ENCODE measurements around the gene NDUFS8.

NDUFS8 gene

DNA sequence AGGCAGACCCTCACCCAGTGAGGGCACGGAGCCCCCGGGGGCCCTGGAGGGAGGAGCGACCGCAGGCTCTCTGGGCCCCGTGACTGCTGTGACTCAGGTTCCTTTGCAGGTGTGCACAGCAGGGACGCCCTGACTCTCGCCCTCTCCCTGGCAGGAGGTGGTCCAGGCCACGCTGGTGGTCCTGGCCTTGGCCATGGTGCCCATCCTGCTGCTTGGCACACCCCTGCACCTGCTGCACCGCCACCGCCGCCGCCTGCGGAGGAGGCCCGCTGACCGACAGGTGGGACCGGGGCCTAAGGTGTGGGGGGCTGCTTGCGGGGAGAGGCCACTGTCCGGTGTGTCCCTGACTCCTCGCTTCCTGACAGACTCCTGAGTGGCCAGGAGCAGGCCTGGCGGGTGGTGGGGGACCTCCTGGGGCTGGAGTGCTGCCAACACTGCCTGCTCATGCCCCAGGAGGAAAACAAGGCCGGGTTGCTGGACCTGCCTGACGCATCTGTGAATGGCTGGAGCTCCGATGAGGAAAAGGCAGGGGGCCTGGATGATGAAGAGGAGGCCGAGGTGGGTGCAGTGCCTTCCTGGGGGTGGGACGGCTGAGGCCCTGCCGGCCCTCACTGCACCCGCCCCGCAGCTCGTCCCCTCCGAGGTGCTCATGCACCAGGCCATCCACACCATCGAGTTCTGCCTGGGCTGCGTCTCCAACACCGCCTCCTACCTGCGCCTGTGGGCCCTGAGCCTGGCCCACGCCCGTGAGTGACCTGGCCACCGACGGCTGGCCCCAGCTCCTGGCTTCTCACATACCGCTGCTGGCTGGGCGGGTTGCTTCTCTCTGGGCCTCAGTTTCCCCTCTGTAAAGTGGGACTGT, 19.3 kb downstream of the NDUFS8 start:
- H3K36me3 ChIP-seq (ENCODE audit: control insufficient read depth in 5 of 5, insufficient read depth in 5 of 5, low read length in 5 of 5): peaks cover 0 to 86% (median 76%) of the 10 kb centered on the region in 5 donors
- no peak overlapping the region for H3K4me3 ChIP-seq (ENCODE audit: low read depth in 1 of 5, low read length in 5 of 5)
- H3K9me3 ChIP-seq (ENCODE audit: control insufficient read depth in 5 of 5, low read length in 5 of 5): no peaks in the 10 kb centered on the region

GRCh38 chr11:68050371-68050841, 19.9 kb downstream of the NDUFS8 start:
- no peak overlapping the region for H3K27ac ChIP-seq (ENCODE audit: low read depth, low read length)
- peaks cover 0 to 80% (median 70%) of the 10 kb centered on the region in 5 donors for H3K36me3 ChIP-seq (ENCODE audit: control insufficient read depth in 5 of 5, insufficient read depth in 5 of 5, low read length in 5 of 5)
- H3K4me1 ChIP-seq (ENCODE audit: control insufficient read depth in 5 of 5, insufficient read depth in 5 of 5, low read length in 5 of 5): peaks cover 0 to 6% (median 3%) of the 10 kb centered on the region in 5 donors
- H3K27me3 ChIP-seq (ENCODE audit: control insufficient read depth in 5 of 5, insufficient read depth in 4 of 5, low read length in 5 of 5): no peaks in the 10 kb centered on the region
- H3K9me3 ChIP-seq (ENCODE audit: control insufficient read depth in 5 of 5, low read length in 5 of 5): no peaks in the 10 kb centered on the region
- H3K9ac ChIP-seq (ENCODE audit: low read length in 5 of 5): no peak overlapping the region
- H3K4me3 ChIP-seq (ENCODE audit: low read depth in 1 of 5, low read length in 5 of 5): no peak overlapping the region

More for the DNA sequence above, 19.3 kb downstream of the NDUFS8 start:
- Histone ChIP-seq H3K9ac (ENCODE audit: low read length in 5 of 5) (no peak overlapping the region), H3K27me3 (ENCODE audit: control insufficient read depth in 5 of 5, insufficient read depth in 4 of 5, low read length in 5 of 5) (no peaks in the 10 kb centered on the region), H3K4me1 (ENCODE audit: control insufficient read depth in 5 of 5, insufficient read depth in 5 of 5, low read length in 5 of 5) (peaks cover 0 to 6% (median 3%) of the 10 kb centered on the region in 5 donors), H3K27ac (ENCODE audit: low read depth, low read length) (no peak overlapping the region)

- H3K36me3 ChIP-seq (ENCODE audit: control insufficient read depth in 5 of 5, insufficient read depth in 5 of 5, low read length in 5 of 5): peaks cover 0 to 70% (median 62%) of the 10 kb centered on the region in 5 donors
- H3K27ac ChIP-seq (ENCODE audit: low read depth, low read length): no peak overlapping the region
- no peak overlapping the region for H3K4me3 ChIP-seq (ENCODE audit: low read depth in 1 of 5, low read length in 5 of 5)
- no peaks in the 10 kb centered on the region for H3K27me3 ChIP-seq (ENCODE audit: control insufficient read depth in 5 of 5, insufficient read depth in 4 of 5, low read length in 5 of 5)
- H3K9me3 ChIP-seq (ENCODE audit: control insufficient read depth in 5 of 5, low read length in 5 of 5): no peaks in the 10 kb centered on the region
- H3K4me1 ChIP-seq (ENCODE audit: control insufficient read depth in 5 of 5, insufficient read depth in 5 of 5, low read length in 5 of 5): peaks cover 0 to 6% (median 3%) of the 10 kb centered on the region in 5 donors
- peak overlapping the region in 1 of 5 donors; percentile 44 for H3K9ac ChIP-seq (ENCODE audit: low read length in 5 of 5)
Observed at GRCh38 chr11:68051191-68052136, 21.0 kb downstream of the NDUFS8 start.

DNA sequence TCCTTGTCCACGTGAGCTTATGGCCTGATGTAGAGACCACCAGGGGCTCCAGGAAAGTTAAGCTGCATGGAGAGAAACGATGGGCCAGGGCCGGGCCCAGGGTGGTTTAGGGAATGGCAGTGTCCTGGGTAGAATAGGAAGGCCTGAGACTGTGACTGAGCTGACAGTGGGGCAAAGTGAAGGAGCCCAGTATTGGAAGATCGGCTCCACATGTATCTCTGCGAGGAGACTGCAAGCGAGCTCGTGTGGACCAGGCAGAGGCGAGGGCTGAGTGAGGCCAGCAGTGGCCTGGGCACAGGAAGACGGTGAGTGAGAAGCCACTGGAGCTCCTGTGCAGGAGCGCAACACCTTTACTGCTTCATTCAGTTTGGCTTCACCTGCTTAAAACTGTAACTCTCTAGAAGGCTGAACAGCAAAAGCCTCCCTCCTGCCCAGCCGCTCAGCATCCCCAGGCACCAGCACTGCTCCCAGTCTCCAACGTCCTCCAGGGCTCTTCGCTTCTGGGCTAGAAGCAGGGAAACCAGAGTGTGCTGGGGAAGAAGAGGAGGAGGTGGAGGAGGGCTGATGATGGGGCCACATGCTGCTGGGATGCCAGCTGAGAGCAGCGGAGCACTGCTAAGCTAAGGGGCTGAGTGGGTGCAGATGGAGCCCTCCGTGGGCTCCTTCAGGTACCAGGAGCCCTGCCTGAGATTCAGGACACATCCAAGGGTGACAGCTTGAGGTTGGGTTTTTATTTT, 21.8 kb downstream of the NDUFS8 start:
- Histone ChIP-seq H3K36me3 (ENCODE audit: control insufficient read depth in 5 of 5, insufficient read depth in 5 of 5, low read length in 5 of 5) (peaks cover 0 to 66% (median 62%) of the 10 kb centered on the region in 5 donors), H3K9ac (ENCODE audit: low read length in 5 of 5) (no peak overlapping the region), H3K4me1 (ENCODE audit: control insufficient read depth in 5 of 5, insufficient read depth in 5 of 5, low read length in 5 of 5) (peaks cover 0 to 6% (median 3%) of the 10 kb centered on the region in 5 donors), H3K9me3 (ENCODE audit: control insufficient read depth in 5 of 5, low read length in 5 of 5) (no peaks in the 10 kb centered on the region), H3K27me3 (ENCODE audit: control insufficient read depth in 5 of 5, insufficient read depth in 4 of 5, low read length in 5 of 5) (no peaks in the 10 kb centered on the region), H3K27ac (ENCODE audit: low read depth, low read length) (no peak overlapping the region), H3K4me3 (ENCODE audit: low read depth in 1 of 5, low read length in 5 of 5) (no peak overlapping the region)

- peaks cover under 1 to 64% (median 56%) of the 10 kb centered on the region in 5 donors for H3K36me3 ChIP-seq (ENCODE audit: control insufficient read depth in 5 of 5, insufficient read depth in 5 of 5, low read length in 5 of 5)
- H3K27me3 ChIP-seq (ENCODE audit: control insufficient read depth in 5 of 5, insufficient read depth in 4 of 5, low read length in 5 of 5): no peaks in the 10 kb centered on the region
- H3K4me1 ChIP-seq (ENCODE audit: control insufficient read depth in 5 of 5, insufficient read depth in 5 of 5, low read length in 5 of 5): peaks cover 0 to 6% (median 0%) of the 10 kb centered on the region in 5 donors
- no peaks in the 10 kb centered on the region for H3K9me3 ChIP-seq (ENCODE audit: control insufficient read depth in 5 of 5, low read length in 5 of 5)
- no peak overlapping the region for H3K4me3 ChIP-seq (ENCODE audit: low read depth in 1 of 5, low read length in 5 of 5)
- H3K9ac ChIP-seq (ENCODE audit: low read length in 5 of 5): no peak overlapping the region
- no peak overlapping the region for H3K27ac ChIP-seq (ENCODE audit: low read depth, low read length)
Observed at GRCh38 chr11:68053117-68053516, 22.6 kb downstream of the NDUFS8 start.

DNA sequence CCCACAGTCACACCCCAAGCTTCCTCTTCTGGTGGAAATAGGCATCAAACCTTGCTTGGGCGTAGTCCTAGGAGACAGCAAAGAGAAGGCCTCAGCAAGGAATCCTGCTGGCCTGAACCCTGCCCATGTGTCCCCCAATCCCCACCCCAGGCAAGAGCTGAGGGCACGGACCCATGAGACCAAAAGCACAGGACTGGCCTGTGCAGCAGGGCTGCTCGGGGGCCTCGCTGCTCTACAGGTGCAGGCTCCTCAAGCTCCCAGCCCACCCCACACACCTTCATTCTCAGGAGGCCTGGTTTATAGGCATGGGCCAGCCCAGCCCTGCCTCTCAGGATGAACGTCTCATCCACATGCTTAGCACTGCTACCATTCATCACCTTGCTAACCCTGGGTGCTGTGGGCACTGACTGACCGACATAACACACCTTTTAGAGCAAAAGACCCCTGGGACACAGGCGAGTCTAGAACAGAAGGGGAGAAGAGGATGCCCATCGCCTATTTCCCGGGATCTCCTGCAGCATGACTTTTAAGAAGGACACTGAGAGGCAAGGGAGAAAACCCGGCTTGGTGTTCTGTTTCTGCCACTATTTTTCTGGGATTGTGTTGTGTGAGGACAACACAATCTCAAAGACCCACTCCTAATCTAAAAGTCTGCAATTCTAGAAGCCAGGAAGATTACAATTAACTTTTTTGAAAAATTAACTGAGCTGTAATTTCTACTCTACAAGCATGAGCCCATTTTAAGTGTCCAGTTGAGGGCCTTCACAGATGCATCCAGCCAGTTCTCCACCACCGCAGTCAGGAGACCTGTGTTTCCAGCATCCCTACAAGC, 23.7 kb downstream of the NDUFS8 start:
- no peak overlapping the region for H3K4me3 ChIP-seq (ENCODE audit: low read depth in 1 of 5, low read length in 5 of 5)
- H3K27ac ChIP-seq (ENCODE audit: low read depth, low read length): no peak overlapping the region
- peaks cover 4 to 57% (median 49%) of the 10 kb centered on the region in 5 donors for H3K36me3 ChIP-seq (ENCODE audit: control insufficient read depth in 5 of 5, insufficient read depth in 5 of 5, low read length in 5 of 5)
- peaks cover 0 to 6% (median 0%) of the 10 kb centered on the region in 5 donors for H3K4me1 ChIP-seq (ENCODE audit: control insufficient read depth in 5 of 5, insufficient read depth in 5 of 5, low read length in 5 of 5)
- H3K27me3 ChIP-seq (ENCODE audit: control insufficient read depth in 5 of 5, insufficient read depth in 4 of 5, low read length in 5 of 5): no peaks in the 10 kb centered on the region
- H3K9me3 ChIP-seq (ENCODE audit: control insufficient read depth in 5 of 5, low read length in 5 of 5): no peaks in the 10 kb centered on the region
- no peak overlapping the region for H3K9ac ChIP-seq (ENCODE audit: low read length in 5 of 5)

DNA sequence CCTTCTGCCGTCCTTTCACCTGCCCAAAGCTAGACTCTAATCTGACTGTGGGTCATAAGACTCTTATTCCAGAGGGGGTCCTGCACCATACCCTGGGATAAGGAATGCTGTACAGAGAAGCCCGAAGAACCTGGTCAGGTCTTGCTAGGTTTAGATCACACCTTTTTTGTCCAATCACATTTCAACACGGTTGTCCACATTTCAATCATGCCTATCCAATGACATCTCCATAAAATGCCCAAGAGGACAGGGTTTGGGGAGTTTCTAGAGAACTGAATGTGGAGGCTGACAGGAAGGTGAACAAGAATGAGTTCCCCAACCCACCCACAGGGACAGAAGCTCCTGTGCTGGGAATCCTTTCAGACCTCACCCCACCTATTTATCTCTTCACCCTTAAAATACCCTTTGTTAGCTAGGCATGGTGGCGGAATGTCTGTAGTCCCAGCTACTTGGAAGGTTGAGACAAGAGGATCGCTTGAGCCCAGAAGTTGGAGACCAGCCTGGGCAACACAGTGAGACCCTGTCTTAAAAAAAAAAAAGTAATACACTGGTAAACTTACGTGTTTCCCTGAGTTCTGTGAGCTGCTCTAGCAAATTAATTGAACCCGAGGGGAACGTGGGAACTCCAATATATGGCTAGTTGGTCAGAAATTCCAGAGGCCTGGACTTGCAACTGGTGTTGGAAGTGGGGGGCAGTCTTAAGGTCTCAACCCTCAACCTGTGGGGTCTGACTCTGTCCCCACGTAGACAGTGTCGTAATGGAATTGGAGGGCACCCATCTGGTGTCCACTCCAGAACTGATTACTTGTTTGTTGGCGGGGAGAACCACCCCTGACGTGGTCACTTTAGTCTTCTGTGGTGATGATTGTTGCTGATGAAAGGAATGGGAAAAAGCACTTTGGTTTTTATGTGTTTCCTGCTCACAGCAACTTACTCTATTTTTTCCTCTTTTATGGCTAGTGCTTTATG, 26.1 kb downstream of the NDUFS8 start:
- H3K9ac ChIP-seq (ENCODE audit: low read length in 5 of 5): no peak overlapping the region
- H3K4me3 ChIP-seq (ENCODE audit: low read depth in 1 of 5, low read length in 5 of 5): no peak overlapping the region
- no peak overlapping the region for H3K27ac ChIP-seq (ENCODE audit: low read depth, low read length)
- no peaks in the 10 kb centered on the region for H3K9me3 ChIP-seq (ENCODE audit: control insufficient read depth in 5 of 5, low read length in 5 of 5)
- peaks cover 0 to under 1% (median 0%) of the 10 kb centered on the region in 5 donors for H3K4me1 ChIP-seq (ENCODE audit: control insufficient read depth in 5 of 5, insufficient read depth in 5 of 5, low read length in 5 of 5)
- no peaks in the 10 kb centered on the region for H3K27me3 ChIP-seq (ENCODE audit: control insufficient read depth in 5 of 5, insufficient read depth in 4 of 5, low read length in 5 of 5)
- H3K36me3 ChIP-seq (ENCODE audit: control insufficient read depth in 5 of 5, insufficient read depth in 5 of 5, low read length in 5 of 5): peaks cover 4 to 46% (median 34%) of the 10 kb centered on the region in 5 donors

- no peaks in the 10 kb centered on the region for H3K27me3 ChIP-seq (ENCODE audit: control insufficient read depth in 5 of 5, insufficient read depth in 4 of 5, low read length in 5 of 5)
- H3K4me3 ChIP-seq (ENCODE audit: low read depth in 1 of 5, low read length in 5 of 5): no peak overlapping the region
- H3K36me3 ChIP-seq (ENCODE audit: control insufficient read depth in 5 of 5, insufficient read depth in 5 of 5, low read length in 5 of 5): peaks cover 4 to 46% (median 35%) of the 10 kb centered on the region in 5 donors
- H3K9me3 ChIP-seq (ENCODE audit: control insufficient read depth in 5 of 5, low read length in 5 of 5): no peaks in the 10 kb centered on the region
- H3K4me1 ChIP-seq (ENCODE audit: control insufficient read depth in 5 of 5, insufficient read depth in 5 of 5, low read length in 5 of 5): no peaks in the 10 kb centered on the region
- no peak overlapping the region for H3K9ac ChIP-seq (ENCODE audit: low read length in 5 of 5)
- no peak overlapping the region for H3K27ac ChIP-seq (ENCODE audit: low read depth, low read length)
Observed at GRCh38 chr11:68057807-68058206, 27.3 kb downstream of the NDUFS8 start.

All from subcutaneous abdominal adipose tissue (tissue), 5 donors.